Endothelial cell of umbilical vein (primary cell): ENCODE results near the gene PFKL. TPM values are rescaled to one million over a fixed set of nuclear protein-coding genes. Genes with fewer than 3 reads are reported as not detected.

Source experiments
- BruUV-seq: library from RNA; stranded (reverse); fragments of 400-500 nt; replicated peaks from 2 replicates; lab custom pipeline; 2021; lab: Mats Ljungman, UMichigan
- CTCF ChIA-PET: fragments of 300-600, 350-600 bp; sonication (Branson Sonifier 250); formaldehyde crosslinking; loops from one replicate; lab custom pipeline; 2021; ENCODE audit warnings: antibody characterized with exemption, inconsistent platforms; lab: Charles Lee
- POLR2A ChIA-PET: fragments of 300-600, 350-600 bp; sonication (Branson Sonifier 250); formaldehyde crosslinking; loops from one replicate; lab custom pipeline; 2021; ENCODE audit warnings: antibody characterized with exemption, inconsistent platforms; lab: Charles Lee
- DNase-seq: peaks from one replicate; pipeline ENCODE4 v3.0.0-alpha.2; 2011; ENCODE audit warnings: low read depth, low spot score
- FAIRE-seq: peaks from 2 replicates; lab custom pipeline; 2011; peaks lifted over from hg19 to GRCh38; lab: Jason Lieb, UNC
- H2AFZ ChIP-seq: 2 replicates; pipeline ENCODE4 v1.6.0; 2012; ENCODE audit warnings: low read depth, low read length, control low read depth, inconsistent platforms
- H3K27ac ChIP-seq: 2 replicates; pipeline ENCODE4 v1.5.1; 2011; ENCODE audit warnings: low read depth, mild to moderate bottlenecking, control low read depth, low read length, moderate library complexity; ENCODE audit not compliant: insufficient read depth
- H3K27me3 ChIP-seq, 2 experiments: 2 replicates each; pipeline versions ENCODE4 v1.6.0 to v1.6.1; 2011; ENCODE audit warnings: low read length in 2 of 2, mixed read lengths in 1 of 2; ENCODE audit not compliant: control insufficient read depth in 2 of 2, insufficient read depth in 2 of 2
- H3K36me3 ChIP-seq, 2 experiments: 2 replicates in 1 of 2; 3 replicates in 1 of 2; pipeline ENCODE4 v1.5.1; 2011; ENCODE audit warnings: low read length in 2 of 2, mild to moderate bottlenecking in 1 of 2, moderate library complexity in 1 of 2; ENCODE audit not compliant: control insufficient read depth in 2 of 2, insufficient read depth in 2 of 2; ENCODE audit errors: extremely low read depth in 1 of 2
- H3K4me1 ChIP-seq: 3 replicates; pipeline ENCODE4 v1.5.1; 2011; ENCODE audit warnings: mild to moderate bottlenecking, low read length; ENCODE audit not compliant: control insufficient read depth, insufficient read depth; ENCODE audit errors: extremely low read depth
- H3K4me2 ChIP-seq: 2 replicates; pipeline ENCODE4 v1.6.1; 2011; ENCODE audit warnings: low read length, control low read depth, mixed read lengths; ENCODE audit not compliant: insufficient read depth
- H3K4me3 ChIP-seq, 3 experiments: fragments of 200-600 bp in 1 of 3; sonication (generic), shearing (Covaris generic) in 1 of 3; replicated peaks in 1 of 3; 2 replicates each; pipeline ENCODE4 v1.5.1; 2011 to 2016; ENCODE audit warnings: control low read depth in 3 of 3, low read length in 3 of 3, mild to moderate bottlenecking in 2 of 3, inconsistent platforms in 1 of 3, low read depth in 1 of 3, moderate library complexity in 1 of 3; ENCODE audit not compliant: insufficient read depth in 1 of 3
- H3K79me2 ChIP-seq: 2 replicates; pipeline ENCODE4 v1.6.0; 2012; ENCODE audit warnings: low read length, inconsistent platforms; ENCODE audit not compliant: control insufficient read depth, insufficient read depth
- H3K9ac ChIP-seq: replicated peaks from 2 replicates; pipeline ENCODE3; 2011; ENCODE audit warnings: low read length, control low read depth; ENCODE audit not compliant: insufficient read depth; ENCODE audit errors: extremely low read depth
- H3K9me1 ChIP-seq: replicated peaks from 3 replicates; pipeline ENCODE4 v1.6.0; 2011; ENCODE audit warnings: mild to moderate bottlenecking, low read length; ENCODE audit not compliant: control insufficient read depth, insufficient read depth; ENCODE audit errors: extremely low read depth
- H3K9me3 ChIP-seq: replicated peaks from 2 replicates; pipeline ENCODE4 v1.5.1; 2012; ENCODE audit warnings: low read length, inconsistent platforms; ENCODE audit not compliant: control insufficient read depth, insufficient read depth
- H4K20me1 ChIP-seq: replicated peaks from 2 replicates; pipeline ENCODE3; 2011; ENCODE audit warnings: mild to moderate bottlenecking, low read length; ENCODE audit not compliant: control insufficient read depth, insufficient read depth; ENCODE audit errors: extremely low read depth
- FOS ChIP-seq: IDR thresholded peaks from 2 replicates; pipeline ENCODE4 v1.6.1; 2011; ENCODE audit warnings: mild to moderate bottlenecking, low read length, moderate library complexity, borderline replicate concordance; ENCODE audit not compliant: insufficient read depth
- GATA2 ChIP-seq: IDR thresholded peaks from 2 replicates; pipeline ENCODE4 v1.7.0; 2011; ENCODE audit warnings: low read depth, mild to moderate bottlenecking, moderate library complexity, mixed read lengths, low read length; ENCODE audit not compliant: insufficient read length, insufficient read depth
- MYC ChIP-seq: IDR thresholded peaks from one replicate; pipeline ENCODE4 v1.6.1; 2011; ENCODE audit warnings: mild to moderate bottlenecking, low read depth, low read length
- POLR2AphosphoS5 ChIP-seq: IDR thresholded peaks from 2 replicates; pipeline ENCODE4 v1.6.1; 2012; ENCODE audit warnings: low read depth, mild to moderate bottlenecking, control low read depth, low read length, moderate library complexity; ENCODE audit not compliant: insufficient read depth
- dilution Hi-C: fragments of 300-500 bp; cut with MboI; formaldehyde crosslinking; loops from one replicate; pipeline ENCODE4 v1.15.0; 2019; ENCODE audit warnings: low sequenced_read_pairs; ENCODE audit not compliant: extremely low pct_ligation_motif_present
- intact Hi-C: fragments of 100-400 bp; cut with micrococcal nuclease; formaldehyde crosslinking; loops from one replicate; pipeline ENCODE4 v1.10.0; 2022
- polyA plus RNA-seq, 4 experiments: library from polyadenylated mRNA; depleted of rRNA in 3 of 4; stranded (reverse) in 3 of 4; unstranded in 1 of 4; fragments of >200 nt; gene quantifications; 2 replicates each; pipeline versions ENCODE4 v1.2.1 to v1.2.3, GENCODE V29; 2011 to 2012; ENCODE audit warnings: missing spikeins in 1 of 4
- total RNA-seq: library from RNA; stranded (reverse); gene quantifications from 2 replicates; pipeline ENCODE4 v1.2.3, GENCODE V29; 2021
- TF ChIP-seq, protein P1 (sequence below), 2 donors: IDR thresholded peaks; 1 replicate in 1 of 2; 2 replicates in 1 of 2; pipeline ENCODE4 v1.5.1; 2011; ENCODE audit warnings: low read length in 2 of 2, mild to moderate bottlenecking in 2 of 2, moderate library complexity in 2 of 2, control low read depth in 1 of 2, inconsistent platforms in 1 of 2, low read depth in 1 of 2; ENCODE audit not compliant: insufficient read depth in 1 of 2; ENCODE audit errors: extremely low read depth in 1 of 2

PFKL gene
- total and polyA plus RNA-seq, 2 donors (not counting 3 experiments of a cell fraction or from before 2014, with no cell fraction given), result 137 to 154 TPM

DNA sequence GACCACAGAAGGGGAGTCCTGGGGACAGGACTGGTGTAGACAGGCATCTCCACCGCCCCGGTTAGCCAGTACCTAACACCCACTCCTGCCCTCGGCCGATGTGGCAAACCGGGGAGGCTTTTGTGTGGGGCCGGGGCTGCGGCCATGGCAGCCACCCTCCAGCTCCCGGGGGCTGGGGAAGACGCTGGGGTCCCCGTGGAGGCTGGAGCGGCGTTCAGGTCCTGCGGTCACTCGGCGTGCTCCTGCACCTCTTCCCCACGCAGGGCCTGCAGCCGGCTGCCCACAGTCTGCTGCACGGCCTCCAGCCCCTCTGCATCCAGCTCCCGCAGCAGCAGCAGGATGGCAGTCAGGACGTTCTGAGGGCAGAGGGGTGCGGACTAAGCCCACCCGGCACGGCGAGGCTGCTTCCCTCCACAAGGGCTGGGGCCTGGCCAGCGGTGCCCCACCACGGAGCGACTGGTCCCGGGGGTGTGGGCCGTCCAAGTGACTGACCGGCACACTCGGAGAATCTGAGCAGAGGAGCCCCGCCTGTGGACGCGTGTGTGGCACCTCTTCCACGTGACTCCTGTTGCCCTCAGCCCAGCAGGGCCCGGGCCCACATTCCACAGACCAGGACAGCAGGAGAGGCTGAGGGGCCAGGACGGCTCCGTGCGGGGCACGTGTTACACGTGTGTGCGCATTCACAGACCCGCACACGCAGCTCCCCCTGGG lies 30.3 kb downstream of the PFKL start:
- no peaks in the 10 kb centered on the region for H3K79me2 ChIP-seq
- no peak for DNase-seq
- ChIA-PET CTCF (interaction anchor here (1.5 kb wide), 1 partner anchor 32 kb away, joined by 4 read pairs; no protein-coding TSS in a partner anchor), POLR2A (no interaction called here)
- H3K9me1 ChIP-seq, result no peaks in the 10 kb centered on the region
- H3K4me3 ChIP-seq, result no peak overlapping the region
- no peak overlapping the region for H3K9ac ChIP-seq
- intact Hi-C loops, result no loop called here
- TF ChIP-seq POLR2AphosphoS5 (peak; percentile 3), GATA2 (no peak)
- H3K4me1 ChIP-seq, result no peaks in the 10 kb centered on the region
- BruUV-seq, result no TSS peak
- H3K27ac ChIP-seq, result no peak overlapping the region
- peaks cover 1 to 8% of the 10 kb centered on the region in 2 experiments for H3K36me3 ChIP-seq
- no peak overlapping the region for H2AFZ ChIP-seq
- H3K4me2 ChIP-seq, result no peak overlapping the region
- H3K9me3 ChIP-seq, result no peaks in the 10 kb centered on the region
- no peak for FAIRE-seq
- dilution Hi-C loops, result no loop called here
- no peaks in the 10 kb centered on the region for H4K20me1 ChIP-seq
- no peaks in the 10 kb centered on the region for H3K27me3 ChIP-seq

DNA sequence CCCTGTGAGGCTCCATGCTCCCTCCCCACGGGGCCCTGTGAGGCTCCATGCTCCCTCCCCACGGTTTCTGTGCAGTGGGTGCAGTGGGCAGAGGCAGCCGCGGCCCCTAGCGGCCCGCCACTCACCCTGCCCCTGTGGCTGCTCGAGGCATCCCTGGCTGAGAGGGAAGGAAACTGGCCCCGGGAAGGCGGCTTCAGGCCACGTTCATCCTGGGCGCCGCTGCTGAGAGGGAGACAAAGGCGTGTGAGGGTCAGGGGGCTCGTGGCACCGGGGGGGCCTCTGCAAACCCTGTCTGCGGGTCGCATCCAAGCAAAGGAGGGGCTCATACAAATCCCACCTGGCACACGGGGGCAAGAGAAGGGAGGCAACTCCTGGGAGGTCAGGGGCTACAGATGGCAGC lies 30.8 kb downstream of the PFKL start:
- no peak overlapping the region for H2AFZ ChIP-seq
- no peaks in the 10 kb centered on the region for H3K9me3 ChIP-seq
- BruUV-seq, result no TSS peak
- no peak overlapping the region for H3K4me2 ChIP-seq
- dilution Hi-C loops (no loop called here), intact Hi-C loops (no loop called here)
- peaks cover 0 to 8% of the 10 kb centered on the region in 2 experiments for H3K36me3 ChIP-seq
- no peaks in the 10 kb centered on the region for H3K27me3 ChIP-seq
- no peaks in the 10 kb centered on the region for H3K4me1 ChIP-seq
- no peak overlapping the region for H3K9ac ChIP-seq
- POLR2A ChIA-PET, result no interaction called here
- no peak for FAIRE-seq
- no peaks in the 10 kb centered on the region for H3K9me1 ChIP-seq
- H3K4me3 ChIP-seq, result no peak overlapping the region
- H4K20me1 ChIP-seq, result no peaks in the 10 kb centered on the region
- TF ChIP-seq GATA2 (no peak), MYC (no peak), FOS (no peak)
- TF ChIP-seq, protein P1, sequence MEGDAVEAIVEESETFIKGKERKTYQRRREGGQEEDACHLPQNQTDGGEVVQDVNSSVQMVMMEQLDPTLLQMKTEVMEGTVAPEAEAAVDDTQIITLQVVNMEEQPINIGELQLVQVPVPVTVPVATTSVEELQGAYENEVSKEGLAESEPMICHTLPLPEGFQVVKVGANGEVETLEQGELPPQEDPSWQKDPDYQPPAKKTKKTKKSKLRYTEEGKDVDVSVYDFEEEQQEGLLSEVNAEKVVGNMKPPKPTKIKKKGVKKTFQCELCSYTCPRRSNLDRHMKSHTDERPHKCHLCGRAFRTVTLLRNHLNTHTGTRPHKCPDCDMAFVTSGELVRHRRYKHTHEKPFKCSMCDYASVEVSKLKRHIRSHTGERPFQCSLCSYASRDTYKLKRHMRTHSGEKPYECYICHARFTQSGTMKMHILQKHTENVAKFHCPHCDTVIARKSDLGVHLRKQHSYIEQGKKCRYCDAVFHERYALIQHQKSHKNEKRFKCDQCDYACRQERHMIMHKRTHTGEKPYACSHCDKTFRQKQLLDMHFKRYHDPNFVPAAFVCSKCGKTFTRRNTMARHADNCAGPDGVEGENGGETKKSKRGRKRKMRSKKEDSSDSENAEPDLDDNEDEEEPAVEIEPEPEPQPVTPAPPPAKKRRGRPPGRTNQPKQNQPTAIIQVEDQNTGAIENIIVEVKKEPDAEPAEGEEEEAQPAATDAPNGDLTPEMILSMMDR (IDR thresholded peaks at IDR 0.05; ENCODE audit: extremely low read depth in 1 of 2, insufficient read depth in 1 of 2, low read depth in 1 of 2, low read length in 2 of 2), result no peak
- DNase-seq, result no peak
- CTCF ChIA-PET, result interaction anchor here (1.5 kb wide), 1 partner anchor 33 kb away, joined by 4 read pairs; no protein-coding TSS in a partner anchor
- no peak overlapping the region for H3K27ac ChIP-seq
- H3K79me2 ChIP-seq, result no peaks in the 10 kb centered on the region
